Measurements from ENCODE around the gene PRKACB. TPM values are rescaled to one million over a fixed set of nuclear protein-coding genes. Genes with fewer than 3 reads are reported as not detected.

PRKACB gene
- total RNA-seq, 1 experiment from 2014 or later = 68.1 TPM

DNA sequence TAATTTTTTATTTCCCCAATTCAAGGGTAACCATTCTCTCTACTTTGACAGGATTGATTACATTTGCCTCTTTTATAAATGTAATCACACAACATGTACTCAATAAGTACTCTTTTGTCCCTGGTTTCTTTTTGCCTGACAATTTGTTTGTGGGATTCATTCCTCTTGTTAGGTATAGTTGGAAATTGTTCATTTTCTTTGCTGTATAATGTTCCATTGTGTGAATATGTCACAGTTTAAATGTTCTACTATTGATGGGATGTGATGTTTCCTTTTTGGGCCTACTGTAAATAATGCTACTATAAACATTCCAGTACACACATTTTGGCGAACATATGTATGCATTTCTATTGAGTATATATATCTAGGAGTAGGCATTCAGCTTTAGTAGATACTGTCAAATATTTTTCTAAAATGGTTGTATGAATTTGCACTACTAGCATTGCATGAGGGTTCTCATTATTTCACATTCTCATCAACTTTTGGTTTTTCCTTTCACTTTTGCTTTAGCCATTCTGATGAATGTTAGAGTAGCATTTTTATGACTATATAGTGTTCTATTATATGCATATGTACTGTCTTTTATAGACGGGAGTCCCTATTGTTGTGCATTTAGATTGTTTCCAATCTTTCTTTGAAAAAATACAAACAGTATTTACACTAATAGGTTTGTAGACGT is 35.0 kb upstream of the PRKACB start:
- no peak overlapping the region for H3K4me3 ChIP-seq (ENCODE audit: low read length)
- H4K20me1 ChIP-seq (ENCODE audit: insufficient read depth, low read depth, low read length) = no peaks in the 10 kb centered on the region
- no peak overlapping the region for H2AFZ ChIP-seq (ENCODE audit: low read length)
- H3K9me2 ChIP-seq (replicated peaks; ENCODE audit: insufficient read depth, low read length) = no peaks in the 10 kb centered on the region
- H3K4me1 ChIP-seq (ENCODE audit: low read length) = no peaks in the 10 kb centered on the region
- DNase-seq = no peak
- peaks cover 3% of the 10 kb centered on the region; the same call in 1 of the 2 replicates for H3K9me3 ChIP-seq (ENCODE audit: low read length)
- no peaks in the 10 kb centered on the region for H3K36me3 ChIP-seq (ENCODE audit: insufficient read depth, low read length)
- H3K79me2 ChIP-seq (ENCODE audit: low read length) = no peaks in the 10 kb centered on the region
- no peak overlapping the region for H3K4me2 ChIP-seq (ENCODE audit: low read depth, low read length, poor library complexity, severe bottlenecking)
- H3K27me3 ChIP-seq (ENCODE audit: low read length) = no peaks in the 10 kb centered on the region; the same call in 1 of the 2 replicates
- no peak overlapping the region for H3K27ac ChIP-seq (ENCODE audit: low read length)
- no peak overlapping the region for H3K9ac ChIP-seq (ENCODE audit: low read length)

DNA sequence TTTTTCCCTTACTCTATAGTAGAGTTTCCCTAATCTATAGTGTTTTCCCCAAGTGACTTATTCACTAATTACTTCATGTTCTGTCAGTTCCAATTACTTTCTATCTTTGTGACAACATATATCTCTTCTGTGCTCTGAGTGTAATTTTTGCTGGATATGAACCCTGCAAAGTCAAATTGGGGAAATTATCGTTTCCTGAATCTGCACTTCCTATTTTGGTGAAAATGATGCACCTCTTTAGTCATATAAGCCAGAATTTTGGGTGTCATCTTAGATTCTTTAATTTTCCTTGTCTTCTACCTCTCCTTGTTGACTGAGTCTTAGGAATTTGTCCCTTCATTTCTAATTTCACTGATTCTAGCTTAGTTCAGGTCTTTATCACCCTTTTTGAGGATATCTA is 33.4 kb upstream of the PRKACB start:
- no peak overlapping the region for H3K4me2 ChIP-seq (ENCODE audit: low read depth, low read length, poor library complexity, severe bottlenecking)
- H3K27me3 ChIP-seq (ENCODE audit: low read length) = no peaks in the 10 kb centered on the region; the same call in 1 of the 2 replicates
- 0 out of 2 replicates have a peak, but pooled peaks cover 4% of the 10 kb centered on the region for H4K20me1 ChIP-seq (ENCODE audit: insufficient read depth, low read depth, low read length)
- H2AFZ ChIP-seq (ENCODE audit: low read length) = no peak overlapping the region
- no peaks in the 10 kb centered on the region for H3K79me2 ChIP-seq (ENCODE audit: low read length)
- H3K4me1 ChIP-seq (ENCODE audit: low read length) = no peaks in the 10 kb centered on the region
- H3K9me3 ChIP-seq (ENCODE audit: low read length) = peaks cover 3% of the 10 kb centered on the region; the same call in 1 of the 2 replicates
- H3K4me3 ChIP-seq (ENCODE audit: low read length) = no peak overlapping the region
- H3K9ac ChIP-seq (ENCODE audit: low read length) = no peak overlapping the region
- no peak for DNase-seq
- no peaks in the 10 kb centered on the region for H3K36me3 ChIP-seq (ENCODE audit: insufficient read depth, low read length)
- no peak overlapping the region for H3K27ac ChIP-seq (ENCODE audit: low read length)
- H3K9me2 ChIP-seq (replicated peaks; ENCODE audit: insufficient read depth, low read length) = no peaks in the 10 kb centered on the region

DNA sequence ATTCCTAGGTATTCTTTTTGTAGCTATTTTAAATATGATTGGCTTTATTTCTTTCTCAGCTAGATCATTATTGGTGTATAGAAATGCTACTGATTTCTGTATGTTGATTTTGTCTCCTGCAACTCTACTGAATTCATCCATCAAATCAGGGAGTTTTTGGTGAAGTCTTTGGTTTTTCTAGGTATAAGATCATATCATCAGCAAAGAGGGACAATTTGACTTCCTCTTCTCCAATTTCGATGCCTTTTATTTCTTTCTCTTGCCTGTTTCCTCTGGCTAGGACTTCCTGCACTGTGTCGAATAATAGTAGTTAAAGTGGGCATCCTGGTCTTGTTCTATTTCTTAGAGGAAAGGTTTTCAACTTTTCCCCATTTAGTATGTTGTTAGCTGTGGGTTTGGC is 27.5 kb upstream of the PRKACB start:
- H3K4me2 ChIP-seq (ENCODE audit: low read depth, low read length, poor library complexity, severe bottlenecking) = no peak overlapping the region
- H3K9ac ChIP-seq (ENCODE audit: low read length) = no peak overlapping the region
- H2AFZ ChIP-seq (ENCODE audit: low read length) = no peak overlapping the region
- no peaks in the 10 kb centered on the region for H3K9me2 ChIP-seq (replicated peaks; ENCODE audit: insufficient read depth, low read length)
- DNase-seq = no peak
- H3K4me1 ChIP-seq (ENCODE audit: low read length) = no peaks in the 10 kb centered on the region
- no peak overlapping the region for H3K27ac ChIP-seq (ENCODE audit: low read length)
- H4K20me1 ChIP-seq (ENCODE audit: insufficient read depth, low read depth, low read length) = peaks cover 5% of the 10 kb centered on the region; the same call in 1 of the 2 replicates
- H3K27me3 ChIP-seq (ENCODE audit: low read length) = no peaks in the 10 kb centered on the region
- no peaks in the 10 kb centered on the region for H3K36me3 ChIP-seq (ENCODE audit: insufficient read depth, low read length)
- H3K4me3 ChIP-seq (ENCODE audit: low read length) = no peak overlapping the region
- H3K9me3 ChIP-seq (ENCODE audit: low read length) = no peaks in the 10 kb centered on the region
- H3K79me2 ChIP-seq (ENCODE audit: low read length) = no peaks in the 10 kb centered on the region

DNA sequence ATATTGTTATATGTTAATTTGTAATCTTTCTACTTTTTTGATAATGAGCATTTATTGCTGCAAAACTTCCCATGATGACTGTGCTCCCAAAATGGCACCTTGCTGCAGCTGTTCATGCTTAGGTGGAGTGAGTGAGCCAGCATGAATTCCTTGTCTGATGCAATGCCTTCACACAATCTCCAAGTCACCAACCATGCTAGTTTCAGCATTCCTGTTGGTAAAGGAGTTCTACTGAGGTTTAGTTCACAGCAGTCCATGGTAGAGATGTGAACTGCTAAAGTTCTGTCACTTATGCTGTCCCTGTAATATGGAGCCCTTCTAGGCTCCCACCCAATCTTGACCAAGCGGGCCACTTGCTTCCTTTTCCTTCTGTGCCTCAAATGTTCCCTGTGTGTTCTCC is 26.2 kb upstream of the PRKACB start:
- no peaks in the 10 kb centered on the region for H3K79me2 ChIP-seq (ENCODE audit: low read length)
- no peak for DNase-seq
- H3K9me2 ChIP-seq (replicated peaks; ENCODE audit: insufficient read depth, low read length) = no peaks in the 10 kb centered on the region
- no peaks in the 10 kb centered on the region for H3K36me3 ChIP-seq (ENCODE audit: insufficient read depth, low read length)
- no peaks in the 10 kb centered on the region for H3K9me3 ChIP-seq (ENCODE audit: low read length)
- H3K4me2 ChIP-seq (ENCODE audit: low read depth, low read length, poor library complexity, severe bottlenecking) = no peak overlapping the region
- no peak overlapping the region for H2AFZ ChIP-seq (ENCODE audit: low read length)
- no peaks in the 10 kb centered on the region for H3K4me1 ChIP-seq (ENCODE audit: low read length)
- H3K27me3 ChIP-seq (ENCODE audit: low read length) = no peaks in the 10 kb centered on the region
- H4K20me1 ChIP-seq (ENCODE audit: insufficient read depth, low read depth, low read length) = peaks cover 11% of the 10 kb centered on the region
- H3K4me3 ChIP-seq (ENCODE audit: low read length) = no peak overlapping the region
- no peak overlapping the region for H3K9ac ChIP-seq (ENCODE audit: low read length)
- H3K27ac ChIP-seq (ENCODE audit: low read length) = no peak overlapping the region

DNA sequence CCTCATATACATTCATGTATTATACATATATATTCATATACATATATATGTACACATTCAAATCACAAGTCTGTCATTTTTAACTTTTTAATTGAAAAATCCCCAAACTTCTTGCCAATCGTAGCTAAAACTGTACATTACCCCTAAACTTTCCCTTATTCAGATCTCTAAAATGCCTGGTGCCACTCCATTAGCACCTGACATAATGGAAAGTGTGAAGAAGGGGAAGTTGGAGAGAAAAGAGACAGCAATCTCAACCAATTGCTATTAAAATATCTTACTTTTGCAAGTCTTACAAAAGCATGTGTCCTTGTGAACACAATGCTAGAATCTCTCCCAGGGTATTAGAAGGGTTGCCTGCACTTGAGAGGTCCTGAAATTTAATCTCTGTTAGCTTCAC is 22.7 kb upstream of the PRKACB start:
- Histone ChIP-seq H3K36me3 (ENCODE audit: insufficient read depth, low read length) (no peaks in the 10 kb centered on the region), H3K9me3 (ENCODE audit: low read length) (no peaks in the 10 kb centered on the region), H2AFZ (ENCODE audit: low read length) (no peak overlapping the region), H3K9me2 (replicated peaks; ENCODE audit: insufficient read depth, low read length) (no peaks in the 10 kb centered on the region), H3K9ac (ENCODE audit: low read length) (no peak overlapping the region), H3K27me3 (ENCODE audit: low read length) (no peaks in the 10 kb centered on the region), H3K79me2 (ENCODE audit: low read length) (no peaks in the 10 kb centered on the region), H4K20me1 (ENCODE audit: insufficient read depth, low read depth, low read length) (peaks cover 7% of the 10 kb centered on the region), H3K4me2 (ENCODE audit: low read depth, low read length, poor library complexity, severe bottlenecking) (no peak overlapping the region), H3K4me1 (ENCODE audit: low read length) (no peaks in the 10 kb centered on the region), H3K4me3 (ENCODE audit: low read length) (no peak overlapping the region), H3K27ac (ENCODE audit: low read length) (no peak overlapping the region)
- DNase-seq = no peak

DNA sequence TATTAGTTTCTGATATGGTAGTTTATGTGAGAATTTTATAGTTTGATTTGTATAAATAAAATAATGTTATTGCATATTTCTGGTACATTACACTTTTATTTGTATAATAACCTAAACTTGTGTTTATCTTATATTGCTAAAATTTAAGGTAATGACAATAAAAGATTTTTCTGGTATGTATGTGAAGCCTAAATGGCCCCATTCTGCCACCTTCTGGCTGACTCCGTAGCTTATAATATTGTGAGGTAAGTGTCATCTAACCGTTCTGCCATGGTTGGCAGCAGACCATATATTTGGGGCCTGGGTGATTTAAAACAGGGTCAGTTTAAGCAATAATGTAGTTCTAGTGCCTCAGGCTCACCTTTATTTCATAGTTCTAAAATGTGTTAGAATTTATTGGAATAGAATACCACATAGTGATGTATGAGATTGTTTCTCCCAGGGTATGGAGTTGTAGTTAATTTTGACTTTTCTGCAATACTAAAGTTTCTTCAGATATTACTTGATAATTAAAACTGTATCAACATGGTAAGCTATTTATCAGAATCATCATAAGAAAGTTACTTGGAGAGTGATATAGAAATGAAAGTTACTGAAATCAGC is 21.2 kb upstream of the PRKACB start:
- no peak overlapping the region for H3K27ac ChIP-seq (ENCODE audit: low read length)
- no peak overlapping the region for H2AFZ ChIP-seq (ENCODE audit: low read length)
- DNase-seq = peak; percentile 73
- peaks cover 7% of the 10 kb centered on the region for H4K20me1 ChIP-seq (ENCODE audit: insufficient read depth, low read depth, low read length)
- H3K27me3 ChIP-seq (ENCODE audit: low read length) = no peaks in the 10 kb centered on the region
- no peaks in the 10 kb centered on the region for H3K79me2 ChIP-seq (ENCODE audit: low read length)
- no peak overlapping the region for H3K4me2 ChIP-seq (ENCODE audit: low read depth, low read length, poor library complexity, severe bottlenecking)
- no peaks in the 10 kb centered on the region for H3K9me2 ChIP-seq (replicated peaks; ENCODE audit: insufficient read depth, low read length)
- H3K4me3 ChIP-seq (ENCODE audit: low read length) = no peak overlapping the region
- no peaks in the 10 kb centered on the region for H3K9me3 ChIP-seq (ENCODE audit: low read length)
- H3K9ac ChIP-seq (ENCODE audit: low read length) = no peak overlapping the region
- H3K36me3 ChIP-seq (ENCODE audit: insufficient read depth, low read length) = no peaks in the 10 kb centered on the region
- no peaks in the 10 kb centered on the region for H3K4me1 ChIP-seq (ENCODE audit: low read length)

DNA sequence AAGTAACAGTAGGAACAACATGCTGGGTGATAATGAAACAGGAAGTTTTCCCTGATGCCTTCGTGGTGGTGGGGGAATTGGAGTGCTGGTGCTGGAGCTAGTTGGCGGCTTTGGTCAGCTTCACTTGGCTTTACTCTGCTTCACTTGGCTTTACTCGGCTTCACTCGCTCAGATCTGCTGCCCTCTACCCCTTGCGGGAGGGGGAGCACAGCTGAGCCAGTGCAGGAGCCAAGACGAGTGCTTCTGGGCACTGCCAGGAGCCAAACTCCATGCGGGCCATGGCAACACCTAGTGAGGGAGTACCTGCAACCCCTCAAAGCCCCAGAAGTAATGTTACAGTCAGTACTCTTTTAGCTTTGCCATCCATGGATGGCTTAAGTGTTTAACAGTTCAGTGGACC is 10.6 kb upstream of the PRKACB start:
- Histone ChIP-seq H3K27me3 (ENCODE audit: low read length) (no peaks in the 10 kb centered on the region), H3K4me2 (ENCODE audit: low read depth, low read length, poor library complexity, severe bottlenecking) (no peak overlapping the region), H2AFZ (ENCODE audit: low read length) (no peak overlapping the region)

DNA sequence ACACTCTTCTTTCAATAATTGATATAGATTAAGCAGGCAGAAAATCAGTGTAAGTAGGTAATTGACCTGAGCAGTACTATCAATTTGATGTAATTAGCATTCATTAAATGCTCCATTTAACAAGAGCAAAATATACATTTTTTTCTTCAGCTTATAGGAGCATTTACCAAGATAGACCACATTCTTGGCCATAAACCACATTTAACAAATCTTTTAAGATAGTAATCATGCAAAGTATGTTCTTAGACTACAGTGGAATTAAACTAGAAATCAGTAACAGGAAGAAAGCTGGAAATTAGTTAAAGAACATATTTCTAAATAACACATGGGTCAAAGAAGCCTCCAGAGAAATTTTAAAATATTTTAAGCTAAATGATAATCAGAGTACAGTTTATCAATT is 8.7 kb upstream of the PRKACB start:
- Histone ChIP-seq H3K4me2 (ENCODE audit: low read depth, low read length, poor library complexity, severe bottlenecking) (no peak overlapping the region), H3K27ac (ENCODE audit: low read length) (no peak overlapping the region), H3K4me3 (ENCODE audit: low read length) (no peak overlapping the region), H3K27me3 (ENCODE audit: low read length) (no peaks in the 10 kb centered on the region), H3K9me2 (replicated peaks; ENCODE audit: insufficient read depth, low read length) (no peaks in the 10 kb centered on the region), H4K20me1 (ENCODE audit: insufficient read depth, low read depth, low read length) (0 out of 2 replicates have a peak, but pooled peaks cover 3% of the 10 kb centered on the region), H3K36me3 (ENCODE audit: insufficient read depth, low read length) (no peaks in the 10 kb centered on the region), H3K9ac (ENCODE audit: low read length) (no peak overlapping the region), H3K9me3 (ENCODE audit: low read length) (no peaks in the 10 kb centered on the region), H2AFZ (ENCODE audit: low read length) (no peak overlapping the region), H3K79me2 (ENCODE audit: low read length) (no peaks in the 10 kb centered on the region), H3K4me1 (ENCODE audit: low read length) (no peaks in the 10 kb centered on the region)
- no peak for DNase-seq

More for the DNA sequence above, 10.6 kb upstream of the PRKACB start:
- H3K9me2 ChIP-seq (replicated peaks; ENCODE audit: insufficient read depth, low read length) = no peaks in the 10 kb centered on the region
- no peak for DNase-seq
- H3K27ac ChIP-seq (ENCODE audit: low read length) = no peak overlapping the region
- H3K4me1 ChIP-seq (ENCODE audit: low read length) = no peaks in the 10 kb centered on the region
- no peaks in the 10 kb centered on the region for H3K36me3 ChIP-seq (ENCODE audit: insufficient read depth, low read length)
- H3K9me3 ChIP-seq (ENCODE audit: low read length) = no peaks in the 10 kb centered on the region
- H3K4me3 ChIP-seq (ENCODE audit: low read length) = no peak overlapping the region
- no peak overlapping the region for H3K9ac ChIP-seq (ENCODE audit: low read length)
- H4K20me1 ChIP-seq (ENCODE audit: insufficient read depth, low read depth, low read length) = 0 out of 2 replicates have a peak, but pooled peaks cover 3% of the 10 kb centered on the region
- no peaks in the 10 kb centered on the region for H3K79me2 ChIP-seq (ENCODE audit: low read length)

Measured in Karpas-422 (cell line).